Keratinocyte (primary cell): ENCODE data around the gene LRRC28. TPM values are rescaled to one million over a fixed set of nuclear protein-coding genes. Genes with fewer than 3 reads are reported as not detected.

ENCODE experiments used
- DNase-seq: peaks from one replicate; pipeline ENCODE4 v3.0.0-alpha.2; 2011; ENCODE audit warnings: low read depth, missing footprints, low spot score
- FAIRE-seq: peaks from 2 replicates; lab custom pipeline; 2011; peaks lifted over from hg19 to GRCh38; lab: Jason Lieb, UNC
- H2AFZ ChIP-seq: 2 replicates; pipeline ENCODE4 v1.6.0; 2012; ENCODE audit warnings: low read length, control low read depth, inconsistent platforms; ENCODE audit not compliant: control insufficient read depth
- H3K27ac ChIP-seq: 2 replicates; pipeline ENCODE4 v1.5.1; 2011; ENCODE audit warnings: low read length; ENCODE audit not compliant: control insufficient read depth, insufficient read depth
- H3K27me3 ChIP-seq: 3 replicates; pipeline ENCODE4 v1.6.0; 2011; ENCODE audit warnings: low read length; ENCODE audit not compliant: control insufficient read depth, insufficient read depth; ENCODE audit errors: extremely low read depth
- H3K36me3 ChIP-seq, 2 experiments: 2 replicates in 1 of 2; 3 replicates in 1 of 2; pipeline ENCODE4 v1.5.1; 2011; ENCODE audit warnings: low read length in 2 of 2, mild to moderate bottlenecking in 1 of 2; ENCODE audit not compliant: control insufficient read depth in 2 of 2, insufficient read depth in 2 of 2; ENCODE audit errors: extremely low read depth in 1 of 2
- H3K4me1 ChIP-seq: 3 replicates; pipeline ENCODE4 v1.5.1; 2011; ENCODE audit warnings: low read length; ENCODE audit not compliant: control insufficient read depth, insufficient read depth; ENCODE audit errors: extremely low read depth
- H3K4me2 ChIP-seq: 3 replicates; pipeline ENCODE4 v1.6.0; 2011; ENCODE audit warnings: low read depth, low read length; ENCODE audit not compliant: control insufficient read depth, insufficient read depth; ENCODE audit errors: extremely low read depth
- H3K4me3 ChIP-seq, 3 experiments: fragments of 200-600 bp in 1 of 3; sonication (generic) in 1 of 3; 2 replicates in 2 of 3; 3 replicates in 1 of 3; pipeline ENCODE4 v1.5.1; 2011 to 2016; ENCODE audit warnings: low read length in 3 of 3, mild to moderate bottlenecking in 3 of 3, control low read depth in 2 of 3, inconsistent platforms in 1 of 3, low read depth in 1 of 3, mixed read lengths in 1 of 3, mixed run types in 1 of 3, moderate library complexity in 1 of 3; ENCODE audit not compliant: control insufficient read depth in 2 of 3, insufficient read depth in 2 of 3; ENCODE audit errors: extremely low read depth in 1 of 3
- H3K79me2 ChIP-seq: 2 replicates; pipeline ENCODE4 v1.6.0; 2012; ENCODE audit warnings: low read length; ENCODE audit not compliant: control insufficient read depth, insufficient read depth
- H3K9ac ChIP-seq: 3 replicates; pipeline ENCODE4 v1.6.0; 2011; ENCODE audit warnings: low read length; ENCODE audit not compliant: control insufficient read depth, insufficient read depth; ENCODE audit errors: extremely low read depth
- H3K9me1 ChIP-seq: 3 replicates; pipeline ENCODE4 v1.6.0; 2011; ENCODE audit warnings: low read length; ENCODE audit not compliant: control insufficient read depth, insufficient read depth; ENCODE audit errors: extremely low read depth
- H3K9me3 ChIP-seq: 2 replicates; pipeline ENCODE4 v1.5.1; 2012; ENCODE audit warnings: low read depth, low read length; ENCODE audit not compliant: control insufficient read depth
- H4K20me1 ChIP-seq: 3 replicates; pipeline ENCODE4 v1.6.0; 2011; ENCODE audit warnings: low read length; ENCODE audit not compliant: control insufficient read depth, insufficient read depth; ENCODE audit errors: extremely low read depth
- EZH2 ChIP-seq: IDR thresholded peaks from one replicate; pipeline ENCODE4 v1.6.1; 2012; ENCODE audit warnings: inconsistent platforms, mild to moderate bottlenecking, low read length, moderate library complexity
- dilution Hi-C: fragments of 300-500 bp; cut with MboI; formaldehyde crosslinking; loops from one replicate; pipeline ENCODE4 v1.7.0; 2020; ENCODE audit warnings: low sequenced_read_pairs; ENCODE audit not compliant: extremely low pct_ligation_motif_present
- polyA plus RNA-seq, 5 experiments: library from polyadenylated mRNA; depleted of rRNA in 3 of 5; stranded (reverse) in 3 of 5; stranded (forward) in 1 of 5; unstranded in 1 of 5; fragments of >200 nt; gene quantifications; 1 replicate in 1 of 5; 2 replicates in 3 of 5; 3 replicates in 1 of 5; pipeline versions ENCODE4 v1.2.1 to v1.2.3, GENCODE V29; 2011 to 2012; ENCODE audit warnings: missing spikeins in 2 of 5, low read depth in 1 of 5, low replicate concordance in 1 of 5
- TF ChIP-seq, protein P1 (sequence below), 3 experiments: IDR thresholded peaks in 1 of 3; conservative IDR thresholded peaks in 1 of 3; optimal IDR thresholded peaks in 1 of 3; 2 replicates in 2 of 3; 3 replicates in 1 of 3; pipeline versions ENCODE3 to v1.5.1; 2011; ENCODE audit warnings: low read length in 3 of 3, mild to moderate bottlenecking in 3 of 3, moderate library complexity in 2 of 3, control low read depth in 1 of 3, inconsistent platforms in 1 of 3; ENCODE audit not compliant: insufficient read depth in 2 of 3; ENCODE audit errors: extremely low read depth in 1 of 3

The LRRC28 gene
- polyA plus RNA-seq, 1 donor (not counting 4 experiments of a cell fraction or from before 2014, with no cell fraction given) = 25.1 TPM

DNA sequence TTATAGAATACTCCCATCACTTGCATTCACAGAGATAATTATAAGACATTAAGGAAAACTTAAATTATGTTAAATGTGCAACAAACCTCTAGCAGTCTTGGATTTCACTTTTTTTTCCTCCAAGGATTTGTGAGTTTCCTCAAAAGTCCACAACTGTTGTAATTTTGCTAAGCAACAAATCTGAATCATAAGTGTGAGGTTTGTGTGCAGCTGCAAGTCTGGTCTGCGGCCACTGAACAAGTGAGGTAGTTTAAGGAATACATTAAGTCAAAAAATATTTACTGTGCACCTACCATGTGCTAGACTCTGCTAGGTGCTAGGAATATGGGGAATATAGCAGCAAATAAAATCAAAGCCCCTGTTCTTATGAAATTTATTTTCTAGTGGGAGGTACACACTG lies 70.2 kb downstream of the LRRC28 start:
- H3K4me2 ChIP-seq = peak overlapping the region; percentile 74
- H3K9me1 ChIP-seq = no peaks in the 10 kb centered on the region
- peaks cover 53% of the 10 kb centered on the region for H3K4me1 ChIP-seq
- dilution Hi-C loops = no loop called here
- H3K4me3 ChIP-seq = peak overlapping the region in 1 of 3 experiments; percentile 19
- H3K36me3 ChIP-seq = no peaks in the 10 kb centered on the region
- TF ChIP-seq, protein P1, sequence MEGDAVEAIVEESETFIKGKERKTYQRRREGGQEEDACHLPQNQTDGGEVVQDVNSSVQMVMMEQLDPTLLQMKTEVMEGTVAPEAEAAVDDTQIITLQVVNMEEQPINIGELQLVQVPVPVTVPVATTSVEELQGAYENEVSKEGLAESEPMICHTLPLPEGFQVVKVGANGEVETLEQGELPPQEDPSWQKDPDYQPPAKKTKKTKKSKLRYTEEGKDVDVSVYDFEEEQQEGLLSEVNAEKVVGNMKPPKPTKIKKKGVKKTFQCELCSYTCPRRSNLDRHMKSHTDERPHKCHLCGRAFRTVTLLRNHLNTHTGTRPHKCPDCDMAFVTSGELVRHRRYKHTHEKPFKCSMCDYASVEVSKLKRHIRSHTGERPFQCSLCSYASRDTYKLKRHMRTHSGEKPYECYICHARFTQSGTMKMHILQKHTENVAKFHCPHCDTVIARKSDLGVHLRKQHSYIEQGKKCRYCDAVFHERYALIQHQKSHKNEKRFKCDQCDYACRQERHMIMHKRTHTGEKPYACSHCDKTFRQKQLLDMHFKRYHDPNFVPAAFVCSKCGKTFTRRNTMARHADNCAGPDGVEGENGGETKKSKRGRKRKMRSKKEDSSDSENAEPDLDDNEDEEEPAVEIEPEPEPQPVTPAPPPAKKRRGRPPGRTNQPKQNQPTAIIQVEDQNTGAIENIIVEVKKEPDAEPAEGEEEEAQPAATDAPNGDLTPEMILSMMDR (optimal IDR thresholded peaks at IDR 0.05 in 1 of 3, IDR thresholded peaks at IDR 0.05 in 1 of 3, conservative IDR thresholded peaks at IDR 0.05 in 1 of 3; ENCODE audit: extremely low read depth in 1 of 3, insufficient read depth in 2 of 3, low read length in 3 of 3) = no peak
- TF ChIP-seq EZH2 = no peak
- no peaks in the 10 kb centered on the region for H3K9me3 ChIP-seq
- no peaks in the 10 kb centered on the region for H4K20me1 ChIP-seq
- peak; percentile 71 for FAIRE-seq
- H3K27ac ChIP-seq = peak overlapping the region; percentile 95
- H3K79me2 ChIP-seq = no peaks in the 10 kb centered on the region
- peak overlapping the region; percentile 65 for H3K9ac ChIP-seq
- no peaks in the 10 kb centered on the region for H3K27me3 ChIP-seq
- no peak for DNase-seq
- no peak overlapping the region for H2AFZ ChIP-seq

DNA sequence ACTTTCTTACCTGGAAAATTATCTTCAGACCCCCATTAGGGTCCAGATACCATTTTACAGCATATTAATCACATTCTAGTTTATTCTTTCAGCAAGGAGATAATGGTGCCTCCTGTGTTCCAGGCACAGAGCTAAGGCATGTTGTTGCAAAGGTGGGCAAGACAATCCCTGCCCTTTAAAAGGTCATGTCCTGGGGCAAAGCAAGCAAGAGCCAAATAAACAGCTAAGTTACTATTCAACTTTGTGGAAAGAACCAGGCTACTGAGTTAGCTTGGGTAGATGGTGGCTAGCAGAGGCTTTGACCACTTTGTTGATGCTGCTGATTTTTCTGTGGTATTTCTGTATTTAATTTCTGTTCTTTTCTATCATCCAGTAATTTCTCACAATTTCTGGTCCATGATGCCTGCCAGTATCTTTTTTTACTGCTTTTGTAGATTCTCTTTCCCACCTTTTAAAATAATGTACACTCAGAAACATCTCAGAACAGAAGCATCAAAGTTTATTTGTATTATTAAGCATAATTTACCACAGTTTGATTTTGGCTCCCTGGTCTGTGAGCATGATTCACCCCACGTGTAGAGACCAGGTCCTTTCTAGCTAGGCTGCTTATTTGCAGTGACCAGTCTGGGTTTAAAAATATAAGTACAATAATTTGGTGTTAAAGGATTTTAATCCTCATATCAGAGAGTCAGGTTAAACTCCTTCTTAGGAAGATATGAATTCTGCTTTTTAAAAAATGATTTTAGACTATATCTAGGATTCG lies 71.5 kb downstream of the LRRC28 start:
- H3K9me1 ChIP-seq = no peaks in the 10 kb centered on the region
- TF ChIP-seq EZH2 = no peak
- TF ChIP-seq, protein P1 (optimal IDR thresholded peaks at IDR 0.05 in 1 of 3, IDR thresholded peaks at IDR 0.05 in 1 of 3, conservative IDR thresholded peaks at IDR 0.05 in 1 of 3; ENCODE audit: extremely low read depth in 1 of 3, insufficient read depth in 2 of 3, low read length in 3 of 3) = no peak
- peaks cover 53% of the 10 kb centered on the region for H3K4me1 ChIP-seq
- H3K4me2 ChIP-seq = peak overlapping the region; percentile 54
- no peaks in the 10 kb centered on the region for H3K9me3 ChIP-seq
- peak overlapping the region; percentile 2 for H2AFZ ChIP-seq
- dilution Hi-C loops = no loop called here
- DNase-seq = no peak
- peak; percentile 71 for FAIRE-seq
- H4K20me1 ChIP-seq = no peaks in the 10 kb centered on the region
- H3K4me3 ChIP-seq = peak overlapping the region in 1 of 3 experiments; percentile 2
- H3K27ac ChIP-seq = peak overlapping the region; percentile 95
- no peaks in the 10 kb centered on the region for H3K79me2 ChIP-seq
- no peaks in the 10 kb centered on the region for H3K36me3 ChIP-seq
- H3K27me3 ChIP-seq = no peaks in the 10 kb centered on the region
- H3K9ac ChIP-seq = no peak overlapping the region
